GM23338 (cell line): ENCODE data around the gene TRPM3. TPM values are rescaled to one million over a fixed set of nuclear protein-coding genes. Genes with fewer than 3 reads are reported as not detected.

ENCODE experiments used
- ATAC-seq: fragments of 200-7000 bp; cut with Tn5 transposase; 3 replicates; pipeline ENCODE4 v1.9.1; 2020
- DNase-seq: peaks from one replicate; pipeline ENCODE4 v3.0.0-alpha.2; 2015; ENCODE audit warnings: low spot score
- H2AFZ ChIP-seq: fragments of 200-600 bp; sonication (generic); 2 replicates; pipeline ENCODE4 v1.8.0; 2016; ENCODE audit warnings: antibody characterized with exemption, mild to moderate bottlenecking, moderate library complexity
- H3F3A ChIP-seq: fragments of 200-600 bp; sonication (generic); replicated peaks from 2 replicates; pipeline ENCODE4 v1.8.0; 2017; ENCODE audit warnings: antibody characterized with exemption, mixed run types, low read depth
- H3K27ac ChIP-seq: fragments of 200-600 bp; sonication (generic); 2 replicates; pipeline ENCODE4 v1.6.1; 2016; ENCODE audit warnings: low read depth
- H3K27me3 ChIP-seq: fragments of 200-600 bp; sonication (generic); 2 replicates; pipeline ENCODE4 v1.8.0; 2016; ENCODE audit warnings: mild to moderate bottlenecking, mixed run types, moderate library complexity; ENCODE audit not compliant: insufficient read depth
- H3K36me3 ChIP-seq: fragments of 200-600 bp; sonication (generic); 2 replicates; pipeline ENCODE4 v1.8.0; 2016; ENCODE audit warnings: mild to moderate bottlenecking; ENCODE audit not compliant: insufficient read depth
- H3K4me1 ChIP-seq: fragments of 200-600 bp; sonication (generic); 2 replicates; pipeline ENCODE4 v1.8.0; 2016; ENCODE audit warnings: mild to moderate bottlenecking, moderate library complexity; ENCODE audit not compliant: insufficient read depth
- H3K4me2 ChIP-seq: fragments of 200-600 bp; sonication (generic); 2 replicates; pipeline ENCODE4 v1.7.1; 2017; ENCODE audit warnings: mixed run types
- H3K4me3 ChIP-seq: fragments of 200-600 bp; sonication (generic); 2 replicates; pipeline ENCODE4 v1.6.1; 2016; ENCODE audit warnings: mixed run types
- H3K79me2 ChIP-seq: fragments of 200-600 bp; sonication (generic); replicated peaks from 2 replicates; pipeline ENCODE4 v1.8.0; 2017; ENCODE audit warnings: mild to moderate bottlenecking; ENCODE audit not compliant: insufficient read depth
- H3K9me2 ChIP-seq: fragments of 200-600 bp; sonication (generic); 2 replicates; pipeline ENCODE4 v1.8.0; 2017; ENCODE audit not compliant: insufficient read depth
- H4K20me1 ChIP-seq: fragments of 200-600 bp; sonication (generic); replicated peaks from 2 replicates; pipeline ENCODE4 v1.8.0; 2017; ENCODE audit warnings: mild to moderate bottlenecking; ENCODE audit not compliant: insufficient read depth
- H3K27ac Mint-ChIP-seq: 2 replicates; pipeline ENCODE4 v1.8.0; 2020; ENCODE audit warnings: inconsistent platforms, mild to moderate bottlenecking, moderate library complexity, mixed read lengths
- H3K27me3 Mint-ChIP-seq: 3 replicates; pipeline ENCODE4 v1.8.0; 2022; ENCODE audit warnings: low read depth, mild to moderate bottlenecking, moderate library complexity, mixed read lengths, inconsistent platforms; ENCODE audit not compliant: insufficient read depth, poor library complexity
- H3K36me3 Mint-ChIP-seq: 3 replicates; pipeline ENCODE4 v1.8.0; 2021; ENCODE audit warnings: low read depth, mild to moderate bottlenecking, inconsistent platforms, moderate library complexity, mixed read lengths
- H3K4me1 Mint-ChIP-seq: 3 replicates; pipeline ENCODE4 v1.8.0; 2020; ENCODE audit warnings: mild to moderate bottlenecking, inconsistent platforms, mixed read lengths
- H3K4me3 Mint-ChIP-seq: 3 replicates; pipeline ENCODE4 v1.8.0; 2021; ENCODE audit warnings: moderate library complexity, mild to moderate bottlenecking, inconsistent platforms, mixed read lengths
- H3K9me3 Mint-ChIP-seq: 3 replicates; pipeline ENCODE4 v1.8.0; 2020; ENCODE audit warnings: moderate library complexity, mild to moderate bottlenecking, inconsistent platforms, mixed read lengths
- CREB1 ChIP-seq: fragments of 250-450 bp; sonication (Bioruptor Pico); IDR thresholded peaks from 2 replicates; pipeline ENCODE4 v1.5.0; 2020; ENCODE audit warnings: low read depth, mild to moderate bottlenecking, moderate library complexity
- EZH2 ChIP-seq: fragments of 200-600 bp; sonication (generic); IDR thresholded peaks from one replicate; pipeline ENCODE4 v1.8.0; 2017; ENCODE audit warnings: antibody characterized with exemption, mild to moderate bottlenecking, low read depth; ENCODE audit not compliant: unreplicated experiment
- EZH2phosphoT487 ChIP-seq: fragments of 200-600 bp; sonication (generic); IDR thresholded peaks from one replicate; pipeline ENCODE4 v1.8.1; 2018; ENCODE audit warnings: antibody characterized with exemption; ENCODE audit not compliant: unreplicated experiment
- JUNB ChIP-seq: IDR thresholded peaks from one replicate; pipeline ENCODE4 v1.6.1; 2016; ENCODE audit warnings: antibody characterized with exemption; ENCODE audit not compliant: unreplicated experiment
- NANOG ChIP-seq: IDR thresholded peaks from 2 replicates; pipeline ENCODE4 v1.6.1; 2016; ENCODE audit warnings: antibody characterized with exemption, borderline replicate concordance
- POLR2AphosphoS5 ChIP-seq: IDR thresholded peaks from 2 replicates; pipeline ENCODE4 v1.6.1; 2016; ENCODE audit warnings: antibody characterized with exemption, low read depth
- STAT1 ChIP-seq: IDR thresholded peaks from one replicate; pipeline ENCODE4 v1.6.1; 2016; ENCODE audit warnings: antibody characterized with exemption; ENCODE audit not compliant: unreplicated experiment
- ZNF114 ChIP-seq: fragments of 250-450 bp; sonication (Bioruptor Pico); IDR thresholded peaks from 2 replicates; pipeline ENCODE4 v1.5.0; 2020; ENCODE audit warnings: mild to moderate bottlenecking, moderate library complexity
- ZNF331 ChIP-seq: fragments of 250-450 bp; sonication (Bioruptor Pico); IDR thresholded peaks from 2 replicates; pipeline ENCODE4 v1.5.0; 2020; ENCODE audit warnings: low read depth, mild to moderate bottlenecking, moderate library complexity
- polyA plus RNA-seq: library from polyadenylated mRNA; unstranded; fragments of >200 nt; fragmentation: Nextera tagmentation; extraction: Ambion mirVana; gene quantifications from 2 replicates; pipeline ENCODE4 v1.2.1, GENCODE V29; 2016
- total RNA-seq: library from RNA; depleted of rRNA; stranded (reverse); fragments of >200 nt; shearing (Covaris generic); gene quantifications from 2 replicates; pipeline ENCODE4 v1.2.3, GENCODE V29; 2014
- TF ChIP-seq, protein P1 (sequence below): IDR thresholded peaks from one replicate; pipeline ENCODE4 v1.6.1; 2018; ENCODE audit warnings: antibody characterized with exemption; ENCODE audit not compliant: unreplicated experiment
- TF ChIP-seq, protein P2 (sequence below): IDR thresholded peaks from 2 replicates; pipeline ENCODE4 v1.6.1; 2016; ENCODE audit warnings: antibody characterized with exemption
- TF ChIP-seq, protein P3 (sequence below), 2 experiments: fragments of 200-600 bp in 1 of 2; sonication (generic) in 1 of 2; conservative IDR thresholded peaks; 2 replicates each; pipeline versions ENCODE4 v1.5.1 to v1.6.1; 2016 to 2017; ENCODE audit warnings: antibody characterized with exemption in 2 of 2, low read depth in 2 of 2, mild to moderate bottlenecking in 2 of 2, moderate library complexity in 1 of 2

TRPM3 gene
- total and polyA plus RNA-seq, 2 experiments from 2014 or later: 2.8 to 8.2 TPM

DNA sequence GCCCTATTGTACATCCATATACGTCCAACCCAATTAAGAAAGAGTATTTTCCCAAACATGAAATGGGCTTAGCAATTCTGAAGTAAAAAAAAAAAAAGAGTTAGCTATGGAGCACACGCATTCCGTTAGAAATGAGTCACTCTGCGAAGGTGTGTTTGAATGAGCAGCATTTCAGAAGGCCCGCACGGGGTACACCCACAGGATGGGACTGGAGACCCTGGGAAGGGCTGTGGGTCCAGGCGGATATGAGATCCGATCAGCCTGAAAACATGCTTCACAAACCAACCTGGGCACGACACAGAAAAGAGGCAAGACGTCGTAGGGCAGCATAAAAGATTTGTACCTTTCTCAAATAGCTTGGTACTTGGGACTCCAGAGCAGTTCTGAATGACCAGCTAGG, 533.0 kb downstream of the TRPM3 start:
- Mint-ChIP-seq H3K4me3 (no peak overlapping the region), H3K36me3 (no peaks in the 10 kb centered on the region), H3K27ac (no peak overlapping the region), H3K4me1 (peaks cover 3% of the 10 kb centered on the region; the same call in 1 of the 3 replicates), H3K27me3 (peaks cover 2% of the 10 kb centered on the region), H3K9me3 (no peaks in the 10 kb centered on the region)
- Histone ChIP-seq H3K27me3 (no peaks in the 10 kb centered on the region), H3K4me1 (no peaks in the 10 kb centered on the region), H3K36me3 (no peaks in the 10 kb centered on the region), H2AFZ (no peak overlapping the region), H3K4me3 (no peak overlapping the region), H3K4me2 (no peak overlapping the region), H3K27ac (no peak overlapping the region), H4K20me1 (no peaks in the 10 kb centered on the region), H3K9me2 (0 out of 2 replicates have a peak, but pooled peaks cover 4% of the 10 kb centered on the region), H3K79me2 (no peaks in the 10 kb centered on the region), H3F3A (no peaks in the 10 kb centered on the region)
- TF ChIP-seq, protein P1, sequence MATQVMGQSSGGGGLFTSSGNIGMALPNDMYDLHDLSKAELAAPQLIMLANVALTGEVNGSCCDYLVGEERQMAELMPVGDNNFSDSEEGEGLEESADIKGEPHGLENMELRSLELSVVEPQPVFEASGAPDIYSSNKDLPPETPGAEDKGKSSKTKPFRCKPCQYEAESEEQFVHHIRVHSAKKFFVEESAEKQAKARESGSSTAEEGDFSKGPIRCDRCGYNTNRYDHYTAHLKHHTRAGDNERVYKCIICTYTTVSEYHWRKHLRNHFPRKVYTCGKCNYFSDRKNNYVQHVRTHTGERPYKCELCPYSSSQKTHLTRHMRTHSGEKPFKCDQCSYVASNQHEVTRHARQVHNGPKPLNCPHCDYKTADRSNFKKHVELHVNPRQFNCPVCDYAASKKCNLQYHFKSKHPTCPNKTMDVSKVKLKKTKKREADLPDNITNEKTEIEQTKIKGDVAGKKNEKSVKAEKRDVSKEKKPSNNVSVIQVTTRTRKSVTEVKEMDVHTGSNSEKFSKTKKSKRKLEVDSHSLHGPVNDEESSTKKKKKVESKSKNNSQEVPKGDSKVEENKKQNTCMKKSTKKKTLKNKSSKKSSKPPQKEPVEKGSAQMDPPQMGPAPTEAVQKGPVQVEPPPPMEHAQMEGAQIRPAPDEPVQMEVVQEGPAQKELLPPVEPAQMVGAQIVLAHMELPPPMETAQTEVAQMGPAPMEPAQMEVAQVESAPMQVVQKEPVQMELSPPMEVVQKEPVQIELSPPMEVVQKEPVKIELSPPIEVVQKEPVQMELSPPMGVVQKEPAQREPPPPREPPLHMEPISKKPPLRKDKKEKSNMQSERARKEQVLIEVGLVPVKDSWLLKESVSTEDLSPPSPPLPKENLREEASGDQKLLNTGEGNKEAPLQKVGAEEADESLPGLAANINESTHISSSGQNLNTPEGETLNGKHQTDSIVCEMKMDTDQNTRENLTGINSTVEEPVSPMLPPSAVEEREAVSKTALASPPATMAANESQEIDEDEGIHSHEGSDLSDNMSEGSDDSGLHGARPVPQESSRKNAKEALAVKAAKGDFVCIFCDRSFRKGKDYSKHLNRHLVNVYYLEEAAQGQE: no peak
- TF ChIP-seq NANOG (no peak), STAT1 (no peak)
- DNase-seq: no peak
- ATAC-seq: no peak

DNA sequence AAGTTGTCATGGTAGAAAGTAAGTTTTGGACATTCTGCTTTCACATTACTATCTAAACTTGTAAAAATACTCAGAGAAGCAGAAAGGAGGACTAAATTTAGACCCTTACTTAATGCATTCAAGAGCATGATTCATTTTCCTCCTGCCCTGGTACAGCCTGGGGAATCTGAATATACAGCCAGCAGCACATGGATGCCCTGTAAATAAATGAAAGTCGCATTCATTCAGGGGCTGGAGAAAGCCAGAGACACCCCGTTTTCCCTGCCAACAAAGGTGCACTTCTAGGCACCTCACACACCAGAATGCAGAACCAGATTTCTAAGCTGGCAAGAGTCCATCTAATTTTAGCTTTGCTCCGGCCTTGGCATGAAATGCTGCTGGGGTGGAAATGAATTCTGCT, 534.2 kb downstream of the TRPM3 start:
- Histone ChIP-seq H3K27ac (no peak overlapping the region), H2AFZ (no peak overlapping the region), H3K36me3 (no peaks in the 10 kb centered on the region), H3K79me2 (no peaks in the 10 kb centered on the region), H3K4me1 (no peaks in the 10 kb centered on the region), H3K4me3 (no peak overlapping the region), H3K27me3 (no peaks in the 10 kb centered on the region), H3K9me2 (0 out of 2 replicates have a peak, but pooled peaks cover 4% of the 10 kb centered on the region), H3K4me2 (no peak overlapping the region), H4K20me1 (no peaks in the 10 kb centered on the region), H3F3A (no peaks in the 10 kb centered on the region)
- Mint-ChIP-seq H3K27ac (no peak overlapping the region), H3K4me1 (peaks cover 2% of the 10 kb centered on the region; the same call in 1 of the 3 replicates), H3K4me3 (no peak overlapping the region), H3K27me3 (peaks cover 2% of the 10 kb centered on the region), H3K9me3 (no peaks in the 10 kb centered on the region), H3K36me3 (no peaks in the 10 kb centered on the region)
- no peak for DNase-seq
- no peak for ATAC-seq
- TF ChIP-seq JUNB (no peak), EZH2 (no peak), CREB1 (CRISPR knock-in tag) (no peak), STAT1 (no peak), POLR2AphosphoS5 (no peak), NANOG (no peak), ZNF114 (CRISPR knock-in tag) (no peak), EZH2phosphoT487 (no peak), ZNF331 (CRISPR knock-in tag) (no peak)
- TF ChIP-seq, protein P2, sequence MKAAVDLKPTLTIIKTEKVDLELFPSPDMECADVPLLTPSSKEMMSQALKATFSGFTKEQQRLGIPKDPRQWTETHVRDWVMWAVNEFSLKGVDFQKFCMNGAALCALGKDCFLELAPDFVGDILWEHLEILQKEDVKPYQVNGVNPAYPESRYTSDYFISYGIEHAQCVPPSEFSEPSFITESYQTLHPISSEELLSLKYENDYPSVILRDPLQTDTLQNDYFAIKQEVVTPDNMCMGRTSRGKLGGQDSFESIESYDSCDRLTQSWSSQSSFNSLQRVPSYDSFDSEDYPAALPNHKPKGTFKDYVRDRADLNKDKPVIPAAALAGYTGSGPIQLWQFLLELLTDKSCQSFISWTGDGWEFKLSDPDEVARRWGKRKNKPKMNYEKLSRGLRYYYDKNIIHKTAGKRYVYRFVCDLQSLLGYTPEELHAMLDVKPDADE: no peak
- TF ChIP-seq, protein P3, sequence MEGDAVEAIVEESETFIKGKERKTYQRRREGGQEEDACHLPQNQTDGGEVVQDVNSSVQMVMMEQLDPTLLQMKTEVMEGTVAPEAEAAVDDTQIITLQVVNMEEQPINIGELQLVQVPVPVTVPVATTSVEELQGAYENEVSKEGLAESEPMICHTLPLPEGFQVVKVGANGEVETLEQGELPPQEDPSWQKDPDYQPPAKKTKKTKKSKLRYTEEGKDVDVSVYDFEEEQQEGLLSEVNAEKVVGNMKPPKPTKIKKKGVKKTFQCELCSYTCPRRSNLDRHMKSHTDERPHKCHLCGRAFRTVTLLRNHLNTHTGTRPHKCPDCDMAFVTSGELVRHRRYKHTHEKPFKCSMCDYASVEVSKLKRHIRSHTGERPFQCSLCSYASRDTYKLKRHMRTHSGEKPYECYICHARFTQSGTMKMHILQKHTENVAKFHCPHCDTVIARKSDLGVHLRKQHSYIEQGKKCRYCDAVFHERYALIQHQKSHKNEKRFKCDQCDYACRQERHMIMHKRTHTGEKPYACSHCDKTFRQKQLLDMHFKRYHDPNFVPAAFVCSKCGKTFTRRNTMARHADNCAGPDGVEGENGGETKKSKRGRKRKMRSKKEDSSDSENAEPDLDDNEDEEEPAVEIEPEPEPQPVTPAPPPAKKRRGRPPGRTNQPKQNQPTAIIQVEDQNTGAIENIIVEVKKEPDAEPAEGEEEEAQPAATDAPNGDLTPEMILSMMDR (conservative IDR thresholded peaks at IDR 0.05; ENCODE audit: low read depth in 2 of 2): no peak
- TF ChIP-seq, protein P1: no peak
